Testis (tissue), 3 donors: ENCODE measurements around the gene CCKAR. TPM values are rescaled to one million over a fixed set of nuclear protein-coding genes. Genes with fewer than 3 reads are reported as not detected.

Source experiments
- DNase-seq: peaks from one replicate; pipeline ENCODE4 v3.0.0-alpha.2; 2019
- H3K27ac ChIP-seq, 2 donors: fragments of 200-600 bp; sonication (generic); one replicate each; pipeline ENCODE4 v1.5.1; 2019
- H3K27me3 ChIP-seq: fragments of 200-600 bp; sonication (generic); one replicate; pipeline ENCODE4 v1.5.1; 2019
- H3K36me3 ChIP-seq: fragments of 200-600 bp; sonication (generic); one replicate; pipeline ENCODE4 v1.5.1; 2017; ENCODE audit warnings: low read depth; ENCODE audit errors: missing control alignments
- H3K4me1 ChIP-seq: fragments of 200-600 bp; sonication (generic); one replicate; pipeline ENCODE4 v1.5.1; 2019
- H3K4me3 ChIP-seq, 2 donors: fragments of 200-600 bp; sonication (generic); one replicate each; pipeline ENCODE4 v1.5.1; 2017 to 2019
- H3K9me3 ChIP-seq: fragments of 200-600 bp; sonication (generic); one replicate; pipeline ENCODE4 v1.5.1; 2017
- CTCF ChIP-seq, 3 experiments: fragments of 450-650 bp in 2 of 3; fragments of 200-600 bp in 1 of 3; sonication (generic) in 1 of 3; IDR thresholded peaks; one replicate each; pipeline ENCODE4 v1.5.1; 2016 to 2019; ENCODE audit warnings: antibody characterized with exemption in 3 of 3, mild to moderate bottlenecking in 2 of 3, moderate library complexity in 1 of 3
- POLR2A ChIP-seq: fragments of 450-650 bp; IDR thresholded peaks from one replicate; pipeline ENCODE4 v1.6.1; 2017; ENCODE audit warnings: antibody characterized with exemption, mild to moderate bottlenecking, moderate library complexity
- WGBS, 2 donors: methylation state at CpG; one replicate each; pipeline ENCODE4 v1.1.5; 2018; 5-methylcytosine and 5-hydroxymethylcytosine counted together
- intact Hi-C: fragments of 100-400 bp; cut with DNase I; formaldehyde crosslinking; loops from one replicate; pipeline ENCODE4 v1.15.1; 2023; ENCODE audit warnings: low total_unique reads
- polyA plus RNA-seq: library from polyadenylated mRNA; stranded (reverse); fragments of 350-450 nt; fragmentation: Illumina TruSeq; extraction: RNeasy Lipid Tissue Mini Kit (QIAGEN cat#74804); gene quantifications from one replicate; pipeline ENCODE4 v1.2.3, GENCODE V29; 2014; ENCODE audit warnings: low read depth, low replicate concordance; ENCODE audit not compliant: insufficient read depth
- total RNA-seq, 2 donors: library from RNA; depleted of rRNA; stranded (reverse); fragments of >200 nt; gene quantifications; one replicate each; pipeline ENCODE4 v1.2.3, GENCODE V29; 2016

Gene CCKAR
- total and polyA plus RNA-seq, 3 donors from 2014 or later: 0.56 TPM; not detected in 2

- Histone ChIP-seq H3K4me1 (no peaks in the 10 kb centered on the region), H3K27ac (no peak overlapping the region), H3K36me3 (no peaks in the 10 kb centered on the region), H3K9me3 (no peaks in the 10 kb centered on the region), H3K27me3 (no peaks in the 10 kb centered on the region), H3K4me3 (no peak overlapping the region)
- no peak for DNase-seq
- TF ChIP-seq CTCF (IDR thresholded peaks at IDR 0.05) (no peak), POLR2A (no peak)
- 79 to 87% methylated on average over 7 of the region's 7 CpGs for WGBS, 2 donors
- intact Hi-C loops: no loop called here
These were observed 1.3 kb upstream of the CCKAR start for GRCh38 chr4:26491449-26492170.

GRCh38 chr4:26490960-26491284 lies 638 bp upstream of the CCKAR start:
- DNase-seq: no peak
- no peaks in the 10 kb centered on the region for H3K9me3 ChIP-seq
- TF ChIP-seq POLR2A: no peak
- no peak for TF ChIP-seq CTCF (IDR thresholded peaks at IDR 0.05)
- H3K27ac ChIP-seq: no peak overlapping the region
- 84% methylated on average over 4 of the region's 4 CpGs for WGBS, 2 donors
- H3K27me3 ChIP-seq: no peaks in the 10 kb centered on the region
- H3K4me1 ChIP-seq: no peaks in the 10 kb centered on the region
- H3K4me3 ChIP-seq: no peak overlapping the region
- no peaks in the 10 kb centered on the region for H3K36me3 ChIP-seq
- intact Hi-C loops: no loop called here

- no peak overlapping the region for H3K27ac ChIP-seq
- no peak for DNase-seq
- 65 to 72% methylated on average over 19 of the region's 19 CpGs for WGBS, 2 donors
- no peaks in the 10 kb centered on the region for H3K4me1 ChIP-seq
- H3K36me3 ChIP-seq: no peaks in the 10 kb centered on the region
- H3K9me3 ChIP-seq: no peaks in the 10 kb centered on the region
- no peak overlapping the region for H3K4me3 ChIP-seq
- no peaks in the 10 kb centered on the region for H3K27me3 ChIP-seq
- intact Hi-C loops: no loop called here
- no peak for TF ChIP-seq CTCF (IDR thresholded peaks at IDR 0.05)
- no peak for TF ChIP-seq POLR2A
These were observed 941 bp downstream of the CCKAR start for GRCh38 chr4:26489101-26489985.

- Histone ChIP-seq H3K36me3 (no peaks in the 10 kb centered on the region), H3K27ac (no peak overlapping the region), H3K4me1 (no peaks in the 10 kb centered on the region), H3K4me3 (no peak overlapping the region), H3K27me3 (no peaks in the 10 kb centered on the region), H3K9me3 (no peaks in the 10 kb centered on the region)
- DNase-seq: no peak
- no peak for TF ChIP-seq CTCF (IDR thresholded peaks at IDR 0.05)
- intact Hi-C loops: no loop called here
- WGBS, 2 donors: 83 to 86% methylated on average over 7 of the region's 7 CpGs
These were observed 4.6 kb downstream of the CCKAR start for GRCh38 chr4:26485684-26486083.
